ENCODE measurements around the gene SLC28A3.

Gene SLC28A3

GRCh38 chr9:84235511-84235910 is 105.0 kb downstream of the SLC28A3 start:
- no peak for DNase-seq

- DNase-seq: no peak
Observed at GRCh38 chr9:84230355-84231145, 110.0 kb downstream of the SLC28A3 start.

GRCh38 chr9:84229191-84229590 is 111.4 kb downstream of the SLC28A3 start:
- DNase-seq: no peak

DNA sequence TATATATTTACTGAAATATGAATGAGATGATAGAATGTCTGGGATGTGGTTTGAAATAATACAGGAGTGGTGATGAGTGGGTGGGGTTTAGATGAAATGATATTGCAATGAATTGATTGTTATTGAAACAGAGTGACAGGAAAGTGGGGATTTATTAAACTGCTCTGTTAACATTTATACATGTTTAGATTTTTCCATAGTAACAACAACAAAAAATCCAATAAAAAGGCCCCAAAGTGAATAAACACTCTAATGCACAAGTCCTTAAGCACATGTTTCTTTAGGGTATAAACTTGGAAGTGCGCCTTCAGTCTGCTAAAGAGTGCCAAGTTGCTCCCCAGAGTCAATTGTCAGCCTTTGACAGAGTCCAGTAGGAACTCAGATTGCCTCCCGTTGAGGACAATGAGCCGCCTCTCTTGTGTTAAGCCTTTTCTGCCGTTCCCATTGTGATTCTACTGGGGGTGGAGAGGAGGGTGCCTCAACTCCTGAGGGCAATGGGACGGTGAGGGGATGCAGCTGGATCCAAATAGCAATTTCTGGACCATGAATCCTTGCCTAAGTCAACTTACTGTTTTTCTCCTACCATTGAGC is 112.3 kb downstream of the SLC28A3 start:
- no peak for DNase-seq

GRCh38 chr9:84226126-84226525 is 114.4 kb downstream of the SLC28A3 start:
- DNase-seq: no peak

All from DMS79 (cell line).